Hepatocyte (in vitro differentiated cells): ENCODE measurements around the gene SEPTIN5. TPM values are rescaled to one million over a fixed set of nuclear protein-coding genes. Genes with fewer than 3 reads are reported as not detected.

Experiments used
- DNase-seq: peaks from one replicate; pipeline ENCODE4 v3.0.0-alpha.2; 2016; ENCODE audit warnings: low spot score
- H2AFZ ChIP-seq: fragments of 200-600 bp; sonication (generic); 2 replicates; pipeline ENCODE4 v1.6.0; 2016; ENCODE audit warnings: antibody characterized with exemption, mild to moderate bottlenecking
- H3K27ac ChIP-seq: fragments of 200-600 bp; sonication (generic); 2 replicates; pipeline ENCODE4 v1.5.1; 2016; ENCODE audit warnings: mild to moderate bottlenecking
- H3K27me3 ChIP-seq: fragments of 200-600 bp; sonication (generic); 2 replicates; pipeline ENCODE4 v1.6.1; 2016
- H3K36me3 ChIP-seq: fragments of 200-600 bp; sonication (generic); replicated peaks from 2 replicates; pipeline ENCODE4 v1.5.1; 2016; ENCODE audit warnings: low read depth; ENCODE audit not compliant: insufficient read depth
- H3K4me1 ChIP-seq: fragments of 200-600 bp; sonication (generic); 2 replicates; pipeline ENCODE4 v1.5.1; 2016; ENCODE audit warnings: mild to moderate bottlenecking, moderate library complexity; ENCODE audit not compliant: insufficient read depth
- H3K4me2 ChIP-seq: fragments of 200-600 bp; sonication (generic); 2 replicates; pipeline ENCODE4 v1.6.0; 2016
- H3K4me3 ChIP-seq: fragments of 200-600 bp; sonication (generic); 2 replicates; pipeline ENCODE4 v1.5.1; 2016; ENCODE audit warnings: mild to moderate bottlenecking
- H3K79me2 ChIP-seq: fragments of 200-600 bp; sonication (generic); 2 replicates; pipeline ENCODE4 v1.6.0; 2017; ENCODE audit warnings: mild to moderate bottlenecking
- H3K9me2 ChIP-seq: fragments of 200-600 bp; sonication (generic); replicated peaks from 2 replicates; pipeline ENCODE4 v1.6.0; 2017; ENCODE audit warnings: mild to moderate bottlenecking; ENCODE audit not compliant: insufficient read depth
- H3K9me3 ChIP-seq: fragments of 200-600 bp; sonication (generic); 2 replicates; pipeline ENCODE4 v1.5.1; 2016; ENCODE audit warnings: low read depth, mild to moderate bottlenecking
- H4K20me1 ChIP-seq: fragments of 200-600 bp; sonication (generic); 2 replicates; pipeline ENCODE4 v1.6.0; 2016; ENCODE audit warnings: mild to moderate bottlenecking; ENCODE audit not compliant: insufficient read depth, poor library complexity, severe bottlenecking
- CTCF ChIP-seq: fragments of 200-600 bp; sonication (generic); IDR thresholded peaks from 2 replicates; pipeline ENCODE4 v1.5.1; 2016; ENCODE audit warnings: antibody characterized with exemption, mild to moderate bottlenecking; ENCODE audit not compliant: poor library complexity
- EZH2 ChIP-seq: fragments of 200-600 bp; sonication (generic); IDR thresholded peaks from 2 replicates; pipeline ENCODE4 v1.6.1; 2016; ENCODE audit warnings: antibody characterized with exemption, mild to moderate bottlenecking, borderline replicate concordance
- EZH2phosphoT487 ChIP-seq: fragments of 200-600 bp; sonication (generic); IDR thresholded peaks from one replicate; pipeline ENCODE4 v1.6.1; 2018; ENCODE audit warnings: antibody characterized with exemption, mild to moderate bottlenecking, low read depth, moderate library complexity; ENCODE audit not compliant: unreplicated experiment, severe bottlenecking
- WGBS: methylation state at CpG from one replicate; pipeline ENCODE4 v1.1.6; 2016; ENCODE audit warnings: low lambda C conversion rate; ENCODE audit errors: missing lambda C conversion rate; 5-methylcytosine and 5-hydroxymethylcytosine counted together
- polyA plus RNA-seq: library from polyadenylated mRNA; unstranded; fragments of >200 nt; fragmentation: Nextera tagmentation; extraction: Ambion mirVana; gene quantifications from 2 replicates; pipeline ENCODE4 v1.2.1, GENCODE V29; 2016
- total RNA-seq: library from RNA; depleted of rRNA; stranded (reverse); fragments of >200 nt; gene quantifications from 2 replicates; pipeline ENCODE4 v1.2.3, GENCODE V29; 2014

SEPTIN5 gene
- total and polyA plus RNA-seq, 2 experiments from 2014 or later: 9.4 to 10.0 TPM

DNA sequence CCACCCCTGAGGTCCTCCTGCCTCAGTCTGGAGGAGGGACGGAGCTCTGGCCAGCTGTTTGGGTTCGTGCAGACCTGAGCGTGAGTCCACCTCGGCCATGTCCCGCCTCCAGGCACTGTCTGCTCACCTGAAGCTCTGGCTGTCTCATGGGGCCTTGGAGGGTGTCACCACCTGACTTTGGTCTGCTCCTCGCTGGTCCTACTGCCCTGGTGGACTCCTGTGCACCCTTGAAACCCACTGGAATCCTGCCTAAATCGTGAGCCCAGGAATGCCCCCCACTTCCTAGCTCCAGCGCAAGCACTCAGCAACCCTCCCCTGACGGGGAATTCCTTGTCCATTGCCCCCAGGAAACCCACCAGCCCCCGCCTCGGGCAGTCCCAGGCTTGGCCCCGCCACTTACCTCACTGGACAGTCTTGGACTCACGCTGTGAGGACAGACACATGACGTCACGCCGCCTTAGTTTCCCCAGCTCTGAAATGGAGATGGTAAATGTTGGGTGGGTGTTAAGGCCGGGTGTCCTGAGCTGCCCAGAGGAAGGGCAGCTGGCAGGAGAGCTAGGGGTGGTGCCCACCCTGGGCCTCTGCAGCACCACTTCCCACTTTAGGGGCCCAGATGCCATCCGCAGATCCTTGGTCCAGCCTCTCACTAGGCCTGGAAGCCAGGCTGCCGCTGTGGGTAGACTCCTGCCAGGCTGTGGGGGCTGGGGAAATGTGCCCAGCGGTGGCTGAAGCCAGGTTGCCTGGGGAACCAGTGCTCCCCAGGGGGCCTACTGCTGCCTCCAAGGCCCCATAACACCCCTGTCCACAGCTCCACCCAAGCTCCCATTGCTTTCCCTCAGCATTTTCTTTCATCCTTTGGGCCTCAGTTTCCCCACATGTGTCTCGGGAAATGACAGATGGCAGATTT, 28.1 kb downstream of the SEPTIN5 start:
- Histone ChIP-seq H3K4me1 (no peaks in the 10 kb centered on the region), H3K27me3 (no peaks in the 10 kb centered on the region), H3K9me2 (no peaks in the 10 kb centered on the region), H3K9me3 (no peaks in the 10 kb centered on the region), H3K27ac (no peak overlapping the region), H2AFZ (no peak overlapping the region), H3K79me2 (no peaks in the 10 kb centered on the region), H3K4me2 (no peak overlapping the region), H3K36me3 (no peaks in the 10 kb centered on the region), H3K4me3 (no peak overlapping the region), H4K20me1 (no peaks in the 10 kb centered on the region)
- 91% methylated on average over 20 of the region's 21 CpGs for WGBS
- TF ChIP-seq EZH2phosphoT487: no peak
- TF ChIP-seq CTCF: no peak
- no peak for TF ChIP-seq EZH2
- no peak for DNase-seq

DNA sequence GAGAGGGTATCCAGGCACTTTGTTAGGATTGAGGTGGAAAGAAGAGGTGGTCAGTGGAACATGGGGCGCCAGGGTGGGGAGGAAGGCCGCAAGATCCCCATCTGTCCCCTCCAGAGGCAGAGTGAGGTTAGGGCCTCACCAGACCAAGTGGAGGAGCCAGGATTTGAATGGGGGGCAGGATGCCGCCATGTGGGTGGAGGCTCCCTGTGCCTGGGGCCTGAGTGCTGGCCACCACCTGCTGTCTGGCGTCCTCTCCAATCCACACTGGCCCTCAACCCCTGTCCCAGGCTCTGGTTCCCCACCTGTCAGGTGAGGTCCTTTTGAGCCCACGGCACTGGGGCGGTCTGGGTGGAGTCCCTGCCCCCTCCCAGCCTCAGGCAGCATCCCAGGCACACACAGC, 28.8 kb downstream of the SEPTIN5 start:
- WGBS: 90% methylated on average over 5 of the region's 6 CpGs
- H3K9me3 ChIP-seq: no peaks in the 10 kb centered on the region
- H3K4me1 ChIP-seq: no peaks in the 10 kb centered on the region
- H3K4me2 ChIP-seq: no peak overlapping the region
- no peak overlapping the region for H3K4me3 ChIP-seq
- no peaks in the 10 kb centered on the region for H3K27me3 ChIP-seq
- no peaks in the 10 kb centered on the region for H3K36me3 ChIP-seq
- no peaks in the 10 kb centered on the region for H3K79me2 ChIP-seq
- no peaks in the 10 kb centered on the region for H4K20me1 ChIP-seq
- no peak for DNase-seq
- no peak overlapping the region for H2AFZ ChIP-seq
- H3K9me2 ChIP-seq: no peaks in the 10 kb centered on the region
- H3K27ac ChIP-seq: no peak overlapping the region
- no peak for TF ChIP-seq CTCF
- TF ChIP-seq EZH2: no peak
- TF ChIP-seq EZH2phosphoT487: no peak

DNA sequence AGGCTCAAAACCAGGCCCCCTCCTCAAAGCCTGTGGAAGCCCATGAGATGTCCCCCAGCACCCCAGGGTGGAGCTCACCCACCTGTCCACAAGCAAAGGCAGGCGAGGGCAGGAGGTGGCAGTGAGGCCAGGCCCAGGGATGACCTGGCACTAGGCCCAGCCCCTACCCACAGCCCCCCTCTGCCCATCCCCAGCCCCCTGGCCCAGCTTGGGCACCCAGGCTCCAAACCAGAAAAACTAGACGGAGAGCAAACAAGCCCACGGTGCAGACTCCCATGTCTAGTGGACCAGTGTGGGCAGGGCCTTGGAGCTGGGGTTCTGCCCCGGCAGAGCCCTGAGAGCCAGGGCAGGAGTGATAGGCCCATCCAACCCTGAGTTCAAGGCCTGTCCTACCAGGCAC, 29.3 kb downstream of the SEPTIN5 start:
- H4K20me1 ChIP-seq: no peaks in the 10 kb centered on the region
- TF ChIP-seq EZH2phosphoT487 (no peak), EZH2 (no peak), CTCF (no peak)
- WGBS: 87% methylated on average over 4 of the region's 4 CpGs
- no peak overlapping the region for H3K4me2 ChIP-seq
- no peaks in the 10 kb centered on the region for H3K9me3 ChIP-seq
- no peaks in the 10 kb centered on the region for H3K9me2 ChIP-seq
- no peak overlapping the region for H3K27ac ChIP-seq
- no peaks in the 10 kb centered on the region for H3K36me3 ChIP-seq
- no peak overlapping the region for H2AFZ ChIP-seq
- no peaks in the 10 kb centered on the region for H3K4me1 ChIP-seq
- H3K27me3 ChIP-seq: peaks cover under 1% of the 10 kb centered on the region
- DNase-seq: no peak
- H3K79me2 ChIP-seq: no peaks in the 10 kb centered on the region
- no peak overlapping the region for H3K4me3 ChIP-seq
